Neuronal stem cell (in vitro differentiated cells): Measurements from ENCODE around the gene NEDD4.

ENCODE experiments used
- DNase-seq: peaks from one replicate; pipeline ENCODE4 v3.0.0-alpha.2; 2013; ENCODE audit warnings: low spot score
- H2AFZ ChIP-seq: one replicate; pipeline ENCODE4 v1.6.1; 2013; ENCODE audit warnings: mild to moderate bottlenecking, low read length, inconsistent platforms
- H2AK5ac ChIP-seq: 2 replicates; pipeline ENCODE4 v1.6.1; 2013; ENCODE audit warnings: low read depth, mild to moderate bottlenecking, inconsistent platforms, low read length, moderate library complexity, mixed read lengths
- H2BK120ac ChIP-seq: 2 replicates; pipeline ENCODE4 v1.6.1; 2013; ENCODE audit warnings: low read depth, mild to moderate bottlenecking, inconsistent platforms, low read length, moderate library complexity, mixed read lengths
- H2BK12ac ChIP-seq: one replicate; pipeline ENCODE4 v1.6.1; 2013; ENCODE audit warnings: low read length, inconsistent platforms
- H2BK15ac ChIP-seq: 2 replicates; pipeline ENCODE4 v1.6.1; 2013; ENCODE audit warnings: mild to moderate bottlenecking, low read length, inconsistent platforms, mixed read lengths
- H2BK5ac ChIP-seq: one replicate; pipeline ENCODE4 v1.6.1; 2013; ENCODE audit warnings: inconsistent platforms, mild to moderate bottlenecking, low read length, moderate library complexity
- H3K14ac ChIP-seq: one replicate; pipeline ENCODE4 v1.6.1; 2013; ENCODE audit warnings: low read length, inconsistent platforms
- H3K18ac ChIP-seq: 2 replicates; pipeline ENCODE4 v1.6.1; 2013; ENCODE audit warnings: low read length, inconsistent platforms
- H3K23ac ChIP-seq: 2 replicates; pipeline ENCODE4 v1.6.1; 2013; ENCODE audit warnings: low read depth, mild to moderate bottlenecking, mixed read lengths, low read length, inconsistent platforms; ENCODE audit not compliant: poor library complexity
- H3K27ac ChIP-seq: replicated peaks from 3 replicates; pipeline ENCODE4 v1.5.1; 2013; ENCODE audit warnings: low read length, inconsistent platforms
- H3K27me3 ChIP-seq, 3 experiments: 2 replicates each; pipeline ENCODE4 v1.6.1; 2013; ENCODE audit warnings: low read length in 3 of 3, mild to moderate bottlenecking in 2 of 3, inconsistent platforms in 1 of 3, low read depth in 1 of 3, mixed read lengths in 1 of 3, moderate library complexity in 1 of 3; ENCODE audit not compliant: control insufficient read depth in 3 of 3, insufficient read depth in 3 of 3
- H3K36me3 ChIP-seq, 2 donors: replicated peaks in 1 of 2; 2 replicates each; pipeline ENCODE4 v1.6.1; 2013; ENCODE audit warnings: low read length in 2 of 2; ENCODE audit not compliant: control insufficient read depth in 2 of 2, insufficient read depth in 2 of 2
- H3K4ac ChIP-seq: 2 replicates; pipeline ENCODE4 v1.6.1; 2013; ENCODE audit warnings: inconsistent platforms, mild to moderate bottlenecking, low read length, moderate library complexity
- H3K4me1 ChIP-seq, 2 donors: 1 replicate in 1 of 2; 2 replicates in 1 of 2; pipeline ENCODE4 v1.6.1; 2013; ENCODE audit warnings: low read length in 2 of 2, low read depth in 1 of 2; ENCODE audit not compliant: control insufficient read depth in 2 of 2, insufficient read depth in 1 of 2
- H3K4me2 ChIP-seq: one replicate; pipeline ENCODE4 v1.6.1; 2013; ENCODE audit warnings: mild to moderate bottlenecking, low read length, inconsistent platforms; ENCODE audit not compliant: insufficient read depth, poor library complexity, severe bottlenecking
- H3K4me3 ChIP-seq, 2 donors: 2 replicates each; pipeline ENCODE4 v1.5.1; 2013; ENCODE audit warnings: low read length in 2 of 2, mild to moderate bottlenecking in 2 of 2, inconsistent platforms in 1 of 2, moderate library complexity in 1 of 2
- H3K79me1 ChIP-seq: one replicate; pipeline ENCODE4 v1.6.1; 2013; ENCODE audit warnings: low read depth, mild to moderate bottlenecking, inconsistent platforms, low read length, moderate library complexity
- H3K9ac ChIP-seq: one replicate; pipeline ENCODE4 v1.6.1; 2013; ENCODE audit warnings: mild to moderate bottlenecking, low read depth, low read length, inconsistent platforms; ENCODE audit not compliant: poor library complexity
- H3K9me3 ChIP-seq, 2 donors: replicated peaks in 1 of 2; 2 replicates each; pipeline versions ENCODE3 to v1.6.1; 2013; ENCODE audit warnings: low read length in 2 of 2, mild to moderate bottlenecking in 2 of 2, inconsistent platforms in 1 of 2, low read depth in 1 of 2, mixed read lengths in 1 of 2, moderate library complexity in 1 of 2; ENCODE audit not compliant: control insufficient read depth in 2 of 2, insufficient read depth in 1 of 2
- H4K8ac ChIP-seq: one replicate; pipeline ENCODE4 v1.6.1; 2013; ENCODE audit warnings: low read depth, mild to moderate bottlenecking, inconsistent platforms, low read length, moderate library complexity
- H4K91ac ChIP-seq: one replicate; pipeline ENCODE4 v1.6.1; 2013; ENCODE audit warnings: low read length, low read depth, mild to moderate bottlenecking, inconsistent platforms; ENCODE audit not compliant: poor library complexity
- WGBS, 2 donors: extraction: QIAGEN DNeasy Blood & Tissue Kit; methylation state at CpG; one replicate each; pipeline ENCODE4 v1.1.7; 2013; ENCODE audit warnings: missing lambda C conversion rate in 2 of 2, mixed read lengths in 1 of 2; ENCODE audit not compliant: insufficient read length in 2 of 2, insufficient replicate concordance in 1 of 2; ENCODE audit errors: extremely low coverage in 2 of 2; 5-methylcytosine and 5-hydroxymethylcytosine counted together

The NEDD4 gene

DNA sequence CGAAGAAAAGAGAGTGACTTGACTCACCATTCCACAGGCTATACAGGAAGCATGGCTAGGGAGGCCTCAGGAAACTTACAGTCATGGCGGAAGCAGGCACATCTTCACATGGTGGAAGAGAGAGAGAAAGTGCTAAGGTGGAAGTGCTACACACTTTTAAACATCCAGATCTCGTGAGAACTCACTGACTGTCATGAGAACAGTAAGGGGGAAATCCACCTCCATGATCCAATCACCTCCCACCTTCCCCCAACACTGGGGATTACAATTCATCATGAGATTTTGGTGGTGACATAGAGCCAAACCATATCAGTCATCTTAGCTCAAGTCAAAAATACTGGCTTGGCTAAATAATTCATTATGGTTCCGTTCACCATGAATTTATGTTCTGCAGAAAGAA, 45.3 kb upstream of the NEDD4 start:
- Histone ChIP-seq H3K27me3 (no peaks in the 10 kb centered on the region), H3K36me3 (no peaks in the 10 kb centered on the region), H3K4me1 (peaks cover 7 to 11% of the 10 kb centered on the region in 2 donors), H3K4me3 (no peak overlapping the region), H2AK5ac (no peak overlapping the region), H3K14ac (no peak overlapping the region), H3K18ac (no peak overlapping the region), H3K27ac (no peak overlapping the region), H2AFZ (no peak overlapping the region), H4K8ac (no peak overlapping the region), H3K9ac (no peak overlapping the region), H2BK15ac (no peak overlapping the region), H2BK12ac (no peak overlapping the region), H3K23ac (no peak overlapping the region), H3K4me2 (no peak overlapping the region), H2BK5ac (no peak overlapping the region), H3K9me3 (peaks cover 0 to 3% of the 10 kb centered on the region in 2 donors), H3K79me1 (no peaks in the 10 kb centered on the region), H4K91ac (no peak overlapping the region), H3K4ac (no peak overlapping the region), H2BK120ac (no peak overlapping the region)
- no CpG with 5 or more reads among the region's 4 CpGs for WGBS, 2 donors
- no peak for DNase-seq

DNA sequence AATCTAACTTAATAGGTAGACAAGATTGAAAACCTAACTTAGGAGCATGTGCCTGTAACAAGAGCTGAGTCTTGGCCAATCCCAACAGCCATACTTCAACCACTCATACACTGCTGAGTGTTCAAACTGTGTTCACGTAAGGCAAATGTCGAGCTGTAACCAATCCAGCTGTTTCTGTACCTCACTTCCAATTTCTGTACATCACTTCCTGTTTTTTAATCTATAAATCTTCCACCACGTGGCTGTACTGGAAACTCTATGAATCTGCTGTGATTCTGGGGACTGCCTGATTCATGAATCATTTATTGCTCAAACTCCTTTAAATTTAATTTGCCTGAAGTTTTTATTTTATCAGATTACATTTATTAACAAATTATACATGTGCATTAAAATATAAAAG, 44.6 kb upstream of the NEDD4 start:
- H2BK12ac ChIP-seq = no peak overlapping the region
- peaks cover 7 to 9% of the 10 kb centered on the region in 2 donors for H3K4me1 ChIP-seq
- H4K8ac ChIP-seq = no peak overlapping the region
- no peaks in the 10 kb centered on the region for H3K79me1 ChIP-seq
- no peak overlapping the region for H3K27ac ChIP-seq
- H2BK5ac ChIP-seq = no peak overlapping the region
- no peak overlapping the region for H3K4me2 ChIP-seq
- WGBS, 2 donors = no CpG with 5 or more reads among the region's 3 CpGs
- H2AFZ ChIP-seq = no peak overlapping the region
- H2BK15ac ChIP-seq = no peak overlapping the region
- no peak overlapping the region for H4K91ac ChIP-seq
- H3K9me3 ChIP-seq = no peaks in the 10 kb centered on the region
- no peaks in the 10 kb centered on the region for H3K36me3 ChIP-seq
- no peak overlapping the region for H2AK5ac ChIP-seq
- no peak overlapping the region for H3K18ac ChIP-seq
- DNase-seq = no peak
- H3K27me3 ChIP-seq = no peaks in the 10 kb centered on the region
- H3K23ac ChIP-seq = no peak overlapping the region
- no peak overlapping the region for H3K4ac ChIP-seq
- no peak overlapping the region for H2BK120ac ChIP-seq
- H3K9ac ChIP-seq = no peak overlapping the region
- no peak overlapping the region for H3K4me3 ChIP-seq
- no peak overlapping the region for H3K14ac ChIP-seq

- H2AFZ ChIP-seq = no peak overlapping the region
- no peak overlapping the region for H3K27ac ChIP-seq
- peak overlapping the region; percentile 27 for H3K18ac ChIP-seq
Observed at GRCh38 chr15:56036546-56037067, 43.2 kb upstream of the NEDD4 start.

GRCh38 chr15:56035166-56035565, 41.8 kb upstream of the NEDD4 start:
- Histone ChIP-seq H3K9me3 (no peaks in the 10 kb centered on the region), H2BK5ac (no peak overlapping the region), H3K23ac (no peak overlapping the region), H2BK12ac (no peak overlapping the region), H3K4me3 (no peak overlapping the region), H3K4ac (no peak overlapping the region), H3K4me1 (peaks cover 1 to 4% of the 10 kb centered on the region in 2 donors), H3K9ac (no peak overlapping the region), H3K27me3 (no peaks in the 10 kb centered on the region), H4K91ac (no peak overlapping the region), H2AK5ac (no peak overlapping the region), H3K18ac (no peak overlapping the region), H2BK15ac (no peak overlapping the region), H3K79me1 (no peaks in the 10 kb centered on the region), H2AFZ (peak overlapping the region; percentile 9), H3K4me2 (no peak overlapping the region), H3K14ac (no peak overlapping the region), H4K8ac (no peak overlapping the region), H2BK120ac (no peak overlapping the region), H3K36me3 (no peaks in the 10 kb centered on the region), H3K27ac (no peak overlapping the region)
- DNase-seq = no peak
- WGBS, 2 donors = no CpG with 5 or more reads among the region's 2 CpGs

More at GRCh38 chr15:56036546-56037067, 43.2 kb upstream of the NEDD4 start:
- Histone ChIP-seq H3K4me3 (no peak overlapping the region), H2BK15ac (no peak overlapping the region), H3K4me1 (peaks cover 5 to 9% of the 10 kb centered on the region in 2 donors), H2AK5ac (no peak overlapping the region), H3K79me1 (no peaks in the 10 kb centered on the region), H2BK120ac (no peak overlapping the region), H3K14ac (no peak overlapping the region), H3K36me3 (no peaks in the 10 kb centered on the region), H3K23ac (no peak overlapping the region), H3K4me2 (no peak overlapping the region), H4K91ac (no peak overlapping the region), H3K27me3 (no peaks in the 10 kb centered on the region), H4K8ac (no peak overlapping the region), H3K4ac (peak overlapping the region; percentile 79), H2BK5ac (no peak overlapping the region), H2BK12ac (no peak overlapping the region), H3K9me3 (no peaks in the 10 kb centered on the region), H3K9ac (no peak overlapping the region)
- DNase-seq = no peak
- no CpG with 5 or more reads among the region's 5 CpGs for WGBS, 2 donors
